NCI-H146 (cell line): ENCODE measurements around the gene CRIP1.
A peak's percentile ranks its signal among the peaks of the same experiment; 100 is the strongest.

Experiments used
- DNase-seq: peaks from one replicate; lab custom pipeline; 2025; lab: John Stamatoyannopoulos, UW

The CRIP1 gene

GRCh38 chr14:105480807-105481801, 5.6 kb upstream of the CRIP1 start:
- DNase-seq = peak; percentile 93

DNA sequence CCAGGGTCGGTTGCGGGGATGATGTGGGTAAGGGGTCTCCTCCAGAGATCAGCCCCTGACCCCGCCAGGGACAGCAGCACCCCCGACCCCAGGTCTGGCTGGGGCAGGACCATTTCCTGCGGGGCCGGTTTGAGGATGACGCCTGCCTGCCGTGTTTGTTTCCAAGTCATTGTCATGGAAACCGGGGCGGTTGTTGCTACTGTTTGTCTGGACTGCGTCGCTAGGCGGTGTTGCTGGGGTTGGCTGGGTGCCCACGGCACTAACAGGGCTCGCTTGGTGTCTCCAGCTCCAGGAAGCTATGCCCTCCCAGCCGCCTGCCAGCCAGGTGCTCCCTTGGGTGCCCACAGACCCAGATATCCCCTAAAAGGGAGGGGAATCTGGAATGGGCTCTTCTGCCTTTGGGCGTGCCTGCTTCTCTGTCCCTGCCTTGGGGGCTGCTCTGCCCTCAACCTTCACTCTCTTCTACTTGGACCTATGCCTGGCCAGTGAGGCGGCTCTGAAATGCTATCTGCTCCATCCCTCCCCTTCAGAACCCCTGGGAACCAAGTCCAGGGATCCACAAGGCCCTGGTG, 4.7 kb upstream of the CRIP1 start:
- peak; percentile 98 for DNase-seq

- no peak for DNase-seq
Measured at GRCh38 chr14:105482486-105483110, 4.1 kb upstream of the CRIP1 start.

- DNase-seq = no peak
Measured at GRCh38 chr14:105483300-105484068, 3.2 kb upstream of the CRIP1 start.

DNA sequence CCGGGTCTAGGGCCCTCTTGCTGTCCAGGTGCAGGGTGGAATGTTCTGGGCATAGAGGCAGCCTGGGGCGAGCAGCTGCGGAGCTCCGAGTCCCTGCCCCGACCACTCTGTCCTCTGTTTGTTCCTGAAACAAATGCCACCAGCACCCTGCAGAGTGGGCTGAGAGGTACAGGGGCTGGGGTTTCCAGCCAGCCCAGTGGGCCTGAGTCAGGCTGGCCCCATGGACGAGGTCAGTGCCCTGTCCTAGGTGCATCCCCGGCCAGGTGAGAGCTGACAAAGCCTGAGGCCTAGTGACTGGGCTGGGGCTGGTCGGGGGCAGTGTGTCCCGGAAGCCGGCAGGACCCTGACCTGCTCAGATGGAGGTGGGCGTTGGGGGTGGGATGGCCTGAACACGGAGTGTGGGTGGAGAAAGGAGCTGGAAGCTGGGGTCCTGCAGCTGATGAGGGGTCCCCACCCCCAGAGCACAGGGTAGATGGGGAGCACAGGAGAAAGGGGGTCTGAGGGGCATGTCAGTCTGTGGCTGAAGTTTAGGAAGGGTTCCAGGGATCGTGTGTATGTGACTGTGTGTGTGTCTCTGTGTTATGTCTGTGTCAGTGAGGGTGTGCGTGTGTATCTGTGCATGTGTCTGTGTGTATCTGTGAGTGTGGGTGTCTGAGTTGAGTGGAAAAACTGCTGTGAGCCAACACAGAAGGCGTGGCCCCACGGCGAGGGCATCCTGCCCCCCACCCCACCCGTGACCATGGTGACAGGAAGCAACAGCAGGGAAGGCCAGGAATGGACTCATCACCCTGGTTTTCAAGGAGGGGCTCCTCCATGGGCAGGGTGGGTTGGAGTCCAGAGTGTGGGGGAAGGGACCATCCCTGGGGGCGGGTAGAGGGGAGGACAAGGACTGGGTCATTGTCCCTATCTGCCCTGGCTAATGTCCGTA, 2.4 kb upstream of the CRIP1 start:
- DNase-seq = no peak

GRCh38 chr14:105484997-105485393, 1.7 kb upstream of the CRIP1 start:
- no peak for DNase-seq

DNA sequence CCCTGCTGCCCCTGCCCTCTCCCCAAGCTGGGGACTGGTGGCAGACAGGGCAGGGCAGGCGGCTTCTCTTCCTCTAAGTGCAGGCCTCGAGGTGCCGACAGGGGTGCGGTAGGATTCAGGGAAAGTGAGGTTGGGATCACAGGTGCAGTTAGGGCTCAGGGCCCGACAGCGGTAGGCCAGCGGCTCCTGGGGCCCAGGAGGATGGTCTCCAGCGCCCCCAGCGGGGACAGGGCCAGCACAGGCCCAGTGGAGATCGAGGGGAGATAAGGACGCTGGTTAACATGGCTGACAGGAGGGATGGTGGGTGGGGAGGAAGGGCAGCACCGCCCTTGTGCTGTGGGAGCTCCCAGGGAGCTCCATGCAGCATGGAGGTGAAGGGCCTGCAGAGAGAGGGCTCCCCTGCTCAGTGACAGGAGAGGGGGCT, 935 bp upstream of the CRIP1 start:
- peak; percentile 84 for DNase-seq

DNA sequence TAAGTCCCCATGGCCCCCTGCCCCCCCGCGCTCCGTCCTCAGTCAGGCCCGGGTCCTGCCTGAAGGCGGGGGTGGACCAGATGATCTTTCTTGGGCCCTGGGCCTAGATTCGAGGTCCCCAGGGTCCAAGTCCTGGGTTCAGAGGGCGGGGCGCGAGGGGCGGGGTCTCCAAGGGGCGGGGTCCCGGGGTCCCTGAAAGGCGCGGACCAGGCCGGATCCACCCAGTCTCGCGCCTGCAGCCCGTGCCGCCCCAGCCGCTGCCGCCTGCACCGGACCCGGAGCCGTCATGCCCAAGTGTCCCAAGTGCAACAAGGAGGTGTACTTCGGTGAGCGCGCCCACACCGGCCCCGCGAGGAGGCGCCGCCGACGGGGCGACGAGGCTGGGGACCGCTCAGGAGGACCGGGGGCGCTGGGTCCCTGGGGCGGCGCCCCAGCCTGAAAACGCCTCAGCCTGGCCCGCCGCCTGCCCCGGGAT, 325 bp downstream of the CRIP1 start:
- peak; percentile 61 for DNase-seq

DNA sequence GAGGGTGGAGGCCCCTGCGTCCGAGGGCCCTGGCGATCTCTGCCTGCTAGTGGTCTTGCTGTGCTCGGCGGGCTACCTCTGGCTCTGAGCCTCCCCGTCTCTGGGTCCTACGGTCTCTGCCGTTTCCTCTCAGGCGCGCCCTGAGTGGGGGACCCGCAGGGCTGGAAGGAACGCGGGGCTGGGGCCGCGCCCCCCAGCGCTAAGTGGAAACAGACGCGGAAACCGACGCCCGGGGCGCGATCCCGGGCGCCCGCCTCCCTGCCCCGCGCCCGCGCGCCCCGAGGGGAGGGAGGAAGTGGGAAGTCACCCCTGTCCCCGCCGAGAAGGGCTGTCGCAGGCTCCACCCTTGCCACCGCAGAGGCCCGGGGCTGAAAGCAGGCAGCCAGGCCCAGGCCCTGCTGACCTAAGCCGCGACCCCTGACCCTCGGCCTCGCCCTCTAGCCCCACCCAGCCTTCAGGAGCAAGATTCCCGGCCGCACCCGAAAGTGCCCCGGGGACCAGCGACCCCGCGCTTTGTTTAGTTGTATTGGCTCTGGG, 831 bp downstream of the CRIP1 start:
- peak; percentile 54 for DNase-seq

DNA sequence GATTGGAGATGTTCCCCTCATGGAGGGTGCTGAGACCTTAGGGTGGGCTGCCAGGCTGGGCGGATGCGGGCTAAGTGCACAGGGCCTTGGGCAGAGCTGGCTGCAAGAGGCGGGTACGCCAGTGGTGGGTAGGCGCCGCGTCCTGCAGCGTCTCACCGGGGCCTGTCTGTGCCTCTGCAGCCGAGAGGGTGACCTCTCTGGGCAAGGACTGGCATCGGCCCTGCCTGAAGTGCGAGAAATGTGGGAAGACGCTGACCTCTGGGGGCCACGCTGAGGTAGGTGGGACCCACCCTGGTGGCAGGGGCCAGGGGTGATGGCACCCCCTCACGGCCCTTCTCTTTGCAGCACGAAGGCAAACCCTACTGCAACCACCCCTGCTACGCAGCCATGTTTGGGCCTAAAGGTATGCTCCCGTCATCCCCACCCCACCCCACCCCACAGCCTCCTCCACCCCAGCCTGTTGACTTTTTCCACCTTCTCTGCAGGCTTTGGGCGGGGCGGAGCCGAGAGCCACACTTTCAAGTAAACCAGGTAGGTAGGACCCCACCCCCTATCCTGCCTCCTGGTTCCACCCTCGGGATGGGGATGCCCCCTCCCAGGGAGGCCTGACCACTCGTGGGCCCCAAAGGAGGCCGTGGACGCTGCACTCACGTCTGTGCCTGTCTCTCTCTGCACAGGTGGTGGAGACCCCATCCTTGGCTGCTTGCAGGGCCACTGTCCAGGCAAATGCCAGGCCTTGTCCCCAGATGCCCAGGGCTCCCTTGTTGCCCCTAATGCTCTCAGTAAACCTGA, 1.5 kb downstream of the CRIP1 start:
- DNase-seq = no peak

DNA sequence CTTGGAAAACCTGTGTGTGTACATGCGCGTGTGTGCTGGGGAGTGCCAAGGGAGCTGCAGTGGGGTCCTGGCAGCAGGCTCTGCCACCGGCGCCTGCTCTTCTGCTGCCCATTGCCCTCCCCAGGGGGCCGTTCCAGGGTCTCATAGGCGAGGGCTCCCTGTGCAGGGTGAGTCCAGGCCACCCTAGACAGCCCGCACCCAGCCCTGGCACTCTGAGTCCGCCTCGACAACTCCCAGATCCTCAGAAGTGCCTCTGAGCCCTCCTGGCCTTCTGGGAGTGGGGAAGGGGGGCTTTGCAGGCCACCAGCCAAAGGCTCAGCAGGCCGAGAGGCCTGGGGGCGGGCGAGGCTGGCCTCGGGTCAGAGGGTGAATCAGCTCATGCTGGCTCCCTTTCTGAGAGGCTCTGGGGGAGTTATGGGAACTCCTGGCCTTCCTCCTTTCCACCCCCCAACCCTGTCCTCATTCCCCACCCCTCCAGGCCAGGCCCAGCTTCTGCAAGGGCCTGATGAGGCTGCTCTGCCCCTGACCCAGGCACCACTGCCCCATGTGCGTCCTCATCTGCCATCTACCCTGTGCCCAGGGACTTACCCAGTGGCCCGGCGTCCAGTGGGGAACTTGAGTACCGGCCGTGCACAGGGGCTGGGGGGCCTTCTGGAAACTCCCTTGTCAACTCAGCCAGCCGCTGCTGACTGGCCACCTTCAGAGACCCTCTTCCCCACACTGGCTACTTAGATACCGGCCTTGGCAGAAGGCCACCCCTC, 2.3 kb downstream of the CRIP1 start:
- DNase-seq = no peak

DNA sequence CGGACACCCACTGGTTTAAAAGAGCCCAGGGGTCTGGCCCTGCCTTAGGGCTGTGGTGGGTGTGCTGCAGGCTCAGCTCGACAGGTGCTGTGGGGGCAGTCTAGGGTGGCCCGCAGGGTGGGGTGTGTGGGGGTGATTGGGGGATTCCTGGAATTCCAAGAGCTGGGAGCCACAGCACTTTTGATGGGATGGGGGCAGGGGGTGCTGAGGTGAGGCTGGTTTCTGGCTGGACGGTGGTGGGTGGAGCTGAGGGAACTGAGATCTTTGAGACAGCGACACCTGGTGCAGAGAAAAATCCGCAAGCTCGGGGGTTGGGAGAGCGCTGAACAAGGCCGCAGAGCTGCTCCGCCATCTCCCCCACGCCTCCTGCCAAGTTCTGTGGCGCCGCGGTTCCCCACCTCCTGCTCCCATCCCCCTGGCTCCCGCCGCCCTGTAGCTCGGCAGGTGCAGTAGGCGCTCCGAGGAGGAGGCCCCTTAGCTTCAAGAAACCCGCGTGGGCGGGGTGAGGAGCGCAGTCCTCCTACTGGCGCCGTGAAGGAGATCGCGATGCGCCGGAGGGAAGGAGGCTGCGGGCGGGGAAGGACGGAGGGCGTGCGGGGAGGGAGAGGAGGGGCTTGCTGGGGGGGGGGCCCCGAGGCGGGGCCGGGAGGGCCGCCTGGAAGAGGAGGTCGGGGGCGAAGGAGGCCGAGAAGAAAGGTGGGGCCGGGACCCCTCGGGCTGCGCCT, 3.0 kb downstream of the CRIP1 start:
- peak; percentile 94 for DNase-seq

- no peak for DNase-seq
Measured at GRCh38 chr14:105490267-105490571, 3.5 kb downstream of the CRIP1 start.

DNA sequence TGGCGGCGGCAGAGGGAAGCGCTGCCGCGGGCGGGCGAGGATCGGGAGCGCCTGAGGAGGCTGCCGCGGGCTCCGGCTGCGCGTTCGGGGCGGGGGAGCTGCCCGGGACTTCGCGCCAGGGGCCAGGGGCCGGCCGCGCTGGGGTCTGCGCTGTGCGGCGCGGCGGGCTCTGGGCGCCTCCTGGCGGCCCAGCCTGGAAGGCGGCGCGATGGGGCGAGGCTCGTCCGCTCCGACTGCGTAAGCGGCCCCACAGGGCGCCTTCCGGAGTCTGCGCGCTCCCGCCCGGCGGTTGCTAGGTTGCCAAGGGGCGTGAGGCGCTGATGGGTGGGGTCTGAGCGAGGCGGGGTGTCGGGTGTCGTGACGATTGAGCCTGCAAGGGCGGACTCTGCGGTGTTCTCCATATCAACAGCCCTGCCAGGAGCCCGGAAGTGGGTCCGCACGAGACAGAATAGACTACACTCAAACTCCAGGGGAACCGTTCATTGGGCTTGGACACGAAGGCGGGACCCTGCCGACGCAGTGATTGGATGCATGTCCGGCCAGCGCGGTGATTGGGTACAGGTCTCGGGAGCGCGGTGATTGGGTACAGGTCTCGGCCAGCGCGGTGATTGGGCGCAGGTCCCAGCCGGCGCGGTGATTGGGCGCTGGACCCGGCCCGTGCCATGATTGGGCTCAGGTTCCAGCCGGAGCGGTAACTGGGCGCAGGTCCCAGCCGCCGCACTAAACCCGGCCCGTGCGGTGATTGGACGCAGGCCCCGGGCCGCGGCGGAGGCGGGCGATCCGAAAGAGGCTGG, 4.1 kb downstream of the CRIP1 start, which contains the start of gene TEDC1:
Gene TEDC1 (plus strand): TSS at position 675 of the 794 bp plus-strand sequence. CDS start 130 bp downstream, outside the sequence.
- DNase-seq = peak; percentile 100

- peak; percentile 66 for DNase-seq
Measured at GRCh38 chr14:105491366-105491973, 4.8 kb downstream of the CRIP1 start.

GRCh38 chr14:105492031-105492970, 5.6 kb downstream of the CRIP1 start:
- no peak for DNase-seq
